SU-DHL-6 (cell line): ENCODE results near the gene SPOCK1.

ENCODE experiments used
- H2AFZ ChIP-seq: fragments of 200-600 bp; sonication (generic); 2 replicates; pipeline ENCODE4 v1.6.1; 2014; ENCODE audit warnings: low read depth, mild to moderate bottlenecking, moderate library complexity, mixed read lengths, antibody characterized with exemption, low read length; ENCODE audit not compliant: severe bottlenecking
- H3F3A ChIP-seq: fragments of 200-600 bp; shearing (Covaris generic); 2 replicates; pipeline ENCODE4 v1.6.0; 2016; ENCODE audit warnings: antibody characterized with exemption, mild to moderate bottlenecking; ENCODE audit not compliant: insufficient read depth
- H3K27ac ChIP-seq: fragments of 200-600 bp; sonication (generic); 2 replicates; pipeline ENCODE4 v1.5.1; 2016; ENCODE audit warnings: low read depth, mild to moderate bottlenecking, low read length, moderate library complexity, mixed read lengths
- H3K27me3 ChIP-seq: fragments of 200-600 bp; sonication (generic), shearing (Covaris generic); 2 replicates; pipeline ENCODE4 v1.6.0; 2014; ENCODE audit warnings: mild to moderate bottlenecking, low read length
- H3K36me3 ChIP-seq: fragments of 200-600 bp; sonication (generic); 2 replicates; pipeline ENCODE4 v1.6.1; 2014; ENCODE audit warnings: mild to moderate bottlenecking, low read length, mixed read lengths
- H3K4me2 ChIP-seq: fragments of 300-600, 200-600 bp; shearing (Covaris generic), sonication (generic); 2 replicates; pipeline ENCODE4 v1.6.0; 2014; ENCODE audit warnings: low read length, low read depth, mild to moderate bottlenecking; ENCODE audit not compliant: poor library complexity, severe bottlenecking
- H3K4me3 ChIP-seq: fragments of 200-600 bp; sonication (generic); 2 replicates; pipeline ENCODE4 v1.5.1; 2014; ENCODE audit warnings: antibody characterized with exemption, low read length, mild to moderate bottlenecking, mixed read lengths; ENCODE audit not compliant: insufficient read depth, poor library complexity, severe bottlenecking
- H3K79me2 ChIP-seq: fragments of 200-600 bp; sonication (generic); 2 replicates; pipeline ENCODE4 v1.6.1; 2014; ENCODE audit warnings: mild to moderate bottlenecking, low read length, moderate library complexity; ENCODE audit not compliant: insufficient read depth
- H3K9ac ChIP-seq: fragments of 200-600 bp; sonication (generic); 2 replicates; pipeline ENCODE4 v1.7.0; 2014; ENCODE audit warnings: mild to moderate bottlenecking, low read length
- H3K9me2 ChIP-seq: fragments of 200-600 bp; sonication (generic); replicated peaks from 2 replicates; pipeline ENCODE4 v1.6.1; 2014; ENCODE audit warnings: low read length; ENCODE audit not compliant: insufficient read depth
- H3K9me3 ChIP-seq: fragments of 200-600 bp; sonication (generic); 2 replicates; pipeline ENCODE4 v1.6.1; 2014; ENCODE audit warnings: low read length, mixed read lengths; ENCODE audit not compliant: insufficient read depth
- H4K20me1 ChIP-seq: fragments of 200-600 bp; sonication (generic); 2 replicates; pipeline ENCODE4 v1.6.1; 2014; ENCODE audit warnings: low read depth, mild to moderate bottlenecking, antibody characterized with exemption, low read length, moderate library complexity, mixed read lengths
- EZH2phosphoT487 ChIP-seq: fragments of 200-600 bp; sonication (generic), shearing (Covaris generic); conservative IDR thresholded peaks from 2 replicates; pipeline ENCODE4 v1.6.1; 2018; ENCODE audit warnings: mild to moderate bottlenecking, antibody characterized with exemption, low read length, moderate library complexity, mixed read lengths
- TF ChIP-seq, protein P1 (sequence below): fragments of 200-600 bp; sonication (generic); IDR thresholded peaks from one replicate; pipeline ENCODE4 v1.5.1; 2017; ENCODE audit warnings: antibody characterized with exemption, mild to moderate bottlenecking, low read length, moderate library complexity; ENCODE audit not compliant: insufficient read depth, poor library complexity, severe bottlenecking

SPOCK1 gene

DNA sequence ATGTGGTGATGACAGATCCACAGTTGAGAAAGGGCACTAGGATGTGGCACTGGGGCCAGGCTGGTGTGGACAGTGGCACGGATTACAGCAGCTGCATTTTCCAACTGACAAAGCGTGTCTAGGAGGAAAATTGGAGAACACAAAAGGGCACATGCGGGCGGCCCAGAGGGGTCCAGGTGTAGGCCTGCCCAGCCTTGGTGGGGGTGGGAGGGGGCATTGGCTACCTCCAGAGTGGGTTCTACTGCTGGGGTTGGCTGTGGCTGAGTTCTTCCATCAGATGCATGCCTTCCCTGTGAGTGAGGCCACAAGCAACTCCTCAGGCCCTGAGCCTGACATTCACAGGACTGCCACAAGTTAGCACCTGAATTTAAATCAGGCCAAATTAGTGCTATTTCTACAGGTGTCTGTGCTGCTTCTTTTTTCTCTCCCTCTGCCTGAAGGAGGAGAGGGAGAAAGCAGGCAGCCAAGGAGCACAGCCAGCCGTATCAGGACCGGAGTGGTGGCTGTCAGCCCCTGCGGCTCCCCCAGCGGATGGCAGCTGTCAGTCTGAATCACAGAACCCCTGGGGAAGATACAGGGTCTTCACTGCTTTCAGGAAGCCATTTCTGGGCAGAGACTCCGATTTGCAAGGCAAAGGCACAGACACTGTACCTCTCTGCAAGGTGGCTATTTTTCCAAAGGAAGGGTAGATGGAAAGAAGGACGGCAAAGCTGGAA lies 464.2 kb downstream of the SPOCK1 start:
- no peaks in the 10 kb centered on the region for H3K79me2 ChIP-seq
- H3K27me3 ChIP-seq = no peaks in the 10 kb centered on the region
- no peak overlapping the region for H3K27ac ChIP-seq
- H3K4me2 ChIP-seq = no peak overlapping the region
- H2AFZ ChIP-seq = no peak overlapping the region
- H3K9ac ChIP-seq = no peak overlapping the region
- no peaks in the 10 kb centered on the region for H4K20me1 ChIP-seq
- TF ChIP-seq, protein P1, sequence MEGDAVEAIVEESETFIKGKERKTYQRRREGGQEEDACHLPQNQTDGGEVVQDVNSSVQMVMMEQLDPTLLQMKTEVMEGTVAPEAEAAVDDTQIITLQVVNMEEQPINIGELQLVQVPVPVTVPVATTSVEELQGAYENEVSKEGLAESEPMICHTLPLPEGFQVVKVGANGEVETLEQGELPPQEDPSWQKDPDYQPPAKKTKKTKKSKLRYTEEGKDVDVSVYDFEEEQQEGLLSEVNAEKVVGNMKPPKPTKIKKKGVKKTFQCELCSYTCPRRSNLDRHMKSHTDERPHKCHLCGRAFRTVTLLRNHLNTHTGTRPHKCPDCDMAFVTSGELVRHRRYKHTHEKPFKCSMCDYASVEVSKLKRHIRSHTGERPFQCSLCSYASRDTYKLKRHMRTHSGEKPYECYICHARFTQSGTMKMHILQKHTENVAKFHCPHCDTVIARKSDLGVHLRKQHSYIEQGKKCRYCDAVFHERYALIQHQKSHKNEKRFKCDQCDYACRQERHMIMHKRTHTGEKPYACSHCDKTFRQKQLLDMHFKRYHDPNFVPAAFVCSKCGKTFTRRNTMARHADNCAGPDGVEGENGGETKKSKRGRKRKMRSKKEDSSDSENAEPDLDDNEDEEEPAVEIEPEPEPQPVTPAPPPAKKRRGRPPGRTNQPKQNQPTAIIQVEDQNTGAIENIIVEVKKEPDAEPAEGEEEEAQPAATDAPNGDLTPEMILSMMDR = no peak
- no peak for TF ChIP-seq EZH2phosphoT487
- no peaks in the 10 kb centered on the region for H3F3A ChIP-seq
- H3K4me3 ChIP-seq = no peak overlapping the region
- H3K9me3 ChIP-seq = no peaks in the 10 kb centered on the region
- H3K36me3 ChIP-seq = no peaks in the 10 kb centered on the region
- no peaks in the 10 kb centered on the region for H3K9me2 ChIP-seq

DNA sequence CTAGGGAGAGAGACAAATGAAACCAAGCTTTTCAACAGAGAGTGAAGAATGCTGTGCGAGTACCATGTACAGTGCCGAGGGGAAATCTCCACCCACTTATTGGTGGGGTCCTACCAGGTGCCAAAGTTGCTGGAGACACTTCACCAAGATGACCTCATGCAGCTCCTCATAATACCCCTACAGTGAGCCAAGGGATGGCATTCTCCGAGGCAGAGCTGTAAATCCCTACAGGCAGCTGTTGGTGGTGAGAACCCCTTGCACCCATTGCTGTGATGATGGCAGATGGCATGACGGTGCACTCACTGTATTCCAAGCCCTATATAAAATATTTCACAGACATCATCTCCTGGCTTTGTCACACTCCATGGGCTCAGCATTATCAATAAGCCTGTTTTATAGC lies 464.9 kb downstream of the SPOCK1 start:
- H3F3A ChIP-seq = no peaks in the 10 kb centered on the region
- H3K9me3 ChIP-seq = no peaks in the 10 kb centered on the region
- no peak overlapping the region for H3K27ac ChIP-seq
- H4K20me1 ChIP-seq = no peaks in the 10 kb centered on the region
- no peak overlapping the region for H3K9ac ChIP-seq
- H3K36me3 ChIP-seq = no peaks in the 10 kb centered on the region
- H3K9me2 ChIP-seq = no peaks in the 10 kb centered on the region
- no peak overlapping the region for H3K4me3 ChIP-seq
- no peak overlapping the region for H3K4me2 ChIP-seq
- no peaks in the 10 kb centered on the region for H3K27me3 ChIP-seq
- no peaks in the 10 kb centered on the region for H3K79me2 ChIP-seq
- TF ChIP-seq EZH2phosphoT487 = no peak
- TF ChIP-seq, protein P1 = no peak
- no peak overlapping the region for H2AFZ ChIP-seq

DNA sequence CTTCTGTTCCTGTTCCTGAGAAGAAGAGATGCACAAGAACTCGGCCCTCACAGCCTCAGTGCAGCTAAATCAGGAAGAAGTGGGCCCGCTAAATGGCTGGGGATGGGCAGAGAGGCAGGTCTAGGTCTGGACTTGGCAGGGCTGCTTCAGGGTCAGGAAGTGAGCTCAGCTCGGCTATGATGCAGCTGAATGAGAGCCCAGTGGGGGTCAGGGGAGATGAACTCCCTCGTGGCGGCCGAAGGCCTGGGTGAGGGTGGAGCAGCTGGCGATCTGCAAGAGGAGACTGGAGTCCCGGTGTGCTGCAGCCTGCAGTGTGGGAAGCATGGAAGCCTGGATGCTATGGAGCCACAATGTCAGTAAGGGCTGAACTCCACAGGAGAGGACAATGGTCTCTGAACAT lies 466.2 kb downstream of the SPOCK1 start:
- H3K4me3 ChIP-seq = no peak overlapping the region
- no peaks in the 10 kb centered on the region for H4K20me1 ChIP-seq
- no peak overlapping the region for H3K27ac ChIP-seq
- H2AFZ ChIP-seq = no peak overlapping the region
- H3K36me3 ChIP-seq = no peaks in the 10 kb centered on the region
- no peaks in the 10 kb centered on the region for H3K79me2 ChIP-seq
- no peaks in the 10 kb centered on the region for H3K9me3 ChIP-seq
- H3K27me3 ChIP-seq = no peaks in the 10 kb centered on the region
- H3F3A ChIP-seq = no peaks in the 10 kb centered on the region
- H3K9ac ChIP-seq = no peak overlapping the region
- TF ChIP-seq, protein P1 = no peak
- no peak for TF ChIP-seq EZH2phosphoT487
- H3K9me2 ChIP-seq = no peaks in the 10 kb centered on the region
- no peak overlapping the region for H3K4me2 ChIP-seq
